Breast epithelium (tissue), 4 donors: ENCODE results near the gene AWAT1. TPM values are rescaled to one million over a fixed set of nuclear protein-coding genes. Genes with fewer than 3 reads are reported as not detected.

Experiments
- DNase-seq, 2 donors: peaks; one replicate each; pipeline ENCODE4 v3.0.0-alpha.2; 2019; ENCODE audit warnings: low spot score in 2 of 2
- H3K27ac ChIP-seq, 2 donors: fragments of 200-600 bp; sonication (generic) in 1 of 2; one replicate each; pipeline ENCODE4 v1.5.1; 2016 to 2019; ENCODE audit warnings: mild to moderate bottlenecking in 1 of 2
- H3K27me3 ChIP-seq, 2 donors: fragments of 200-600 bp; sonication (generic) in 1 of 2; one replicate each; pipeline versions ENCODE4 v1.5.1 to v1.6.0; 2017 to 2019; ENCODE audit warnings: control low read depth in 1 of 2, mild to moderate bottlenecking in 1 of 2
- H3K36me3 ChIP-seq: fragments of 200-600 bp; one replicate; pipeline ENCODE4 v1.5.1; 2019
- H3K4me1 ChIP-seq, 2 donors: fragments of 200-600 bp; sonication (generic); one replicate each; pipeline ENCODE4 v1.5.1; 2016 to 2019; ENCODE audit warnings: control low read depth in 1 of 2
- H3K4me3 ChIP-seq, 3 donors: fragments of 200-600 bp; sonication (generic); 1 replicate in 2 of 3; 2 replicates in 1 of 3; pipeline ENCODE4 v1.5.1; 2016 to 2019; ENCODE audit warnings: mild to moderate bottlenecking in 3 of 3, moderate library complexity in 2 of 3
- H3K9me3 ChIP-seq, 2 donors: fragments of 200-600 bp; sonication (generic) in 1 of 2; one replicate each; pipeline ENCODE4 v1.5.1; 2016 to 2019; ENCODE audit warnings: control low read depth in 1 of 2
- CTCF ChIP-seq, 3 donors: fragments of 450-650 bp; IDR thresholded peaks; one replicate each; pipeline ENCODE4 v1.5.1; 2016 to 2017; ENCODE audit warnings: antibody characterized with exemption in 3 of 3, mild to moderate bottlenecking in 3 of 3, moderate library complexity in 3 of 3
- POLR2A ChIP-seq: fragments of 450-650 bp; IDR thresholded peaks from one replicate; pipeline ENCODE4 v1.6.1; 2016; ENCODE audit warnings: antibody characterized with exemption, mild to moderate bottlenecking, moderate library complexity
- POLR2AphosphoS5 ChIP-seq, 3 donors: sonication (generic); formaldehyde crosslinking; IDR thresholded peaks; one replicate each; pipeline ENCODE4 v1.6.1; 2017; ENCODE audit warnings: antibody characterized with exemption in 3 of 3
- intact Hi-C: fragments of 100-400 bp; cut with DNase I; formaldehyde crosslinking; loops from one replicate; pipeline ENCODE4 v1.15.1; 2023; ENCODE audit warnings: low total_unique reads
- total RNA-seq, 3 donors: library from RNA; depleted of rRNA; stranded (reverse); fragments of >200 nt; gene quantifications; one replicate each; pipeline ENCODE4 v1.1.0, GENCODE V29; 2016

The AWAT1 gene
- total RNA-seq, 3 donors from 2014 or later = not detected

DNA sequence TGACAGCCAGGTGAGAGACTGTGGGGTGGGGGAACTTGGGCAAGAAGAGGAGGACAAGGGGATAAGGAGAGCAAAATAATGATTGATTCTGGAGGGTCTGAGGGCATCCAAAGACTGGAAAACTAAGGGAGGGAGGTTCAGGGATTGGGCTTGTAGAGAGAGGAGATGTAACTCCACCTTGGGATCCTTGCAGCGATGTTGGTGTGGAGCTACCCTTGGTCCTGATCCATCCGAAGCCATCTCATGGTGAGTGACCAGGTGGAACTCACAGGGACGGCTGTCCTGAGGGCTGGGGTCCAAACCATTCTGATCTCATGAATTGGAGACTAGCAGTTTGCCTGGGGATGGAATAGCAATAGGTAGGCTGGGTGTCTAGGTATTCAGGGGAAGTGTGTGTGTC, 46.1 kb downstream of the AWAT1 start:
- intact Hi-C loops = no loop called here
- Histone ChIP-seq H3K36me3 (no peaks in the 10 kb centered on the region), H3K27me3 (peaks cover 0 to 68% of the 10 kb centered on the region in 2 donors), H3K27ac (no peak overlapping the region), H3K4me1 (no peaks in the 10 kb centered on the region), H3K4me3 (no peak overlapping the region), H3K9me3 (no peaks in the 10 kb centered on the region)
- TF ChIP-seq CTCF (IDR thresholded peaks at IDR 0.05) = no peak
- TF ChIP-seq POLR2AphosphoS5 (IDR thresholded peaks at IDR 0.05) = no peak
- no peak for TF ChIP-seq POLR2A
- DNase-seq = no peak

GRCh38 chrX:70281951-70282350, 47.5 kb downstream of the AWAT1 start, which contains the start of gene RAB41:
Gene RAB41, plus strand, starts transcription at chrX:70282172. Its CDS starts 46 bp downstream, at chrX:70282218.
- Histone ChIP-seq H3K4me1 (no peaks in the 10 kb centered on the region), H3K9me3 (no peaks in the 10 kb centered on the region), H3K27ac (no peak within 1 kb of the TSS), H3K36me3 (no peaks in the 10 kb centered on the region), H3K4me3 (no peak within 1 kb of the TSS), H3K27me3 (peaks cover 0 to 65% of the 10 kb centered on the region in 2 donors)
- no peak for TF ChIP-seq POLR2A
- no peak for TF ChIP-seq CTCF (IDR thresholded peaks at IDR 0.05)
- no peak for TF ChIP-seq POLR2AphosphoS5 (IDR thresholded peaks at IDR 0.05)
- no peak for DNase-seq
- intact Hi-C loops = no loop called here

DNA sequence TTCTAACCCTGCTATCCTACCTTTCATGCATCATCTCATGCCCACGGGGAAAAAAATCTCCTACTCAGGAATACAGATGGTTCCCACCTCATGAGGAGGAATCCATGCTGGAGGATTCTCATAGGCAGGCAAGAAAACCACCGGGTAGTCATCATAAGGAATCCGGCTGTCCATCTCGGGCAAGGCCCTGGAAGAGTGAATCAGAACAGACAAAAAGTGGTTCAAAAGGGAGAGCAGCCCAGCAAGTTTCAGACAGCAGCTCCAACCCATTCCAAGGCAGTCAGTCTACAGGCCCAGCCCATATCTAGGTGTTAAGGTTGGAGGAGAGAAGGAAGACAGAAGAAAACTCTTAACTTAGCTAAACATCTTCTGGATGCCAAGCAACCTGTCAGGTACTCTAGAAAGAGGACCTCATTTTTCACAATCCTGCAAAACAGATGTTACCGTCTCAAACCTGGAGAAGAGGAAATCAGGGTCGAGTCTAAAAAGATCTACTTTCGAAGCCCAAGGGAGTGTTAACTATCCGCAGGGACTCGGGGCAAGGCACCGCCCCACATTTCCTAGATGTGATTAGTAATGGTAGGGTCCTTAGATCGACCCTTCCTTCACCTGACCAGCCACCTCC, 54.8 kb downstream of the AWAT1 start:
- intact Hi-C loops = loop anchor here (5.0 kb wide), 1 partner anchor 503 kb away; no protein-coding TSS in a partner anchor
- Histone ChIP-seq H3K4me1 (peaks cover 0 to 4% of the 10 kb centered on the region in 2 donors), H3K27ac (peak overlapping the region; percentile 65 to 67), H3K9me3 (no peaks in the 10 kb centered on the region), H3K27me3 (peaks cover 0 to 30% of the 10 kb centered on the region in 2 donors), H3K36me3 (no peaks in the 10 kb centered on the region), H3K4me3 (peak overlapping the region; percentile 52 to 69 (median 59))
- TF ChIP-seq POLR2AphosphoS5 (IDR thresholded peaks at IDR 0.05) = no peak
- TF ChIP-seq CTCF (IDR thresholded peaks at IDR 0.05) = no peak
- TF ChIP-seq POLR2A = no peak
- no peak for DNase-seq

Other genes starting within 250 kb of the AWAT1 start
- not detected for gene AWAT2, start 184.7 kb upstream of the AWAT1 start, total RNA-seq
- gene OTUD6A, start 172.2 kb upstream of the AWAT1 start, total RNA-seq = not detected
- gene IGBP1, start 101.2 kb upstream of the AWAT1 start, total RNA-seq = 10 to 100 TPM; 71.8 to 87.2 (median 86.9) TPM
- not detected for gene DGAT2L6, start 57.2 kb upstream of the AWAT1 start, total RNA-seq
- gene P2RY4, start 25.5 kb downstream of the AWAT1 start, total RNA-seq = 1 to 10 TPM in 1 of 3 donors, under 1 TPM in 2; 0.33 to 1.3 (median 0.64) TPM
- gene ARR3, start 33.7 kb downstream of the AWAT1 start, total RNA-seq = not detected
- not detected for gene RAB41, start 47.5 kb downstream of the AWAT1 start, total RNA-seq
- 10 to 100 TPM; 27.2 to 33.0 (median 32.1) TPM for gene PDZD11, start 55.3 kb downstream of the AWAT1 start, total RNA-seq
- gene KIF4A, start 55.4 kb downstream of the AWAT1 start, total RNA-seq = under 1 TPM; 0.15 to 0.80 (median 0.33) TPM
- gene GDPD2, start 188.7 kb downstream of the AWAT1 start, total RNA-seq = under 1 TPM in 1 of 3 donors, not detected in 2; 0.15 TPM
- 10 to 100 TPM in 2 of 3 donors, 1 to 10 TPM in 1; 3.7 to 30.3 (median 21.0) TPM for gene DLG3, start 210.2 kb downstream of the AWAT1 start, total RNA-seq